SK-N-SH treated with all-trans-retinoic acid at 6 μM for 48 hours (cell line): Measurements from ENCODE around the gene RAB11FIP4.

Experiments
- ARNTL ChIP-seq: fragments of 450-650 bp; formaldehyde crosslinking; IDR thresholded peaks from 2 replicates; pipeline ENCODE4 v1.5.0; 2020; ENCODE audit warnings: low read depth, mild to moderate bottlenecking, moderate library complexity, borderline replicate concordance
- BACH2 ChIP-seq: fragments of 250-450 bp; sonication (Bioruptor Pico); IDR thresholded peaks from 2 replicates; pipeline ENCODE4 v1.9.0; 2021; ENCODE audit warnings: mild to moderate bottlenecking, borderline replicate concordance
- ESRRG ChIP-seq: fragments of 250-450 bp; sonication (Bioruptor Pico); IDR thresholded peaks from 2 replicates; pipeline ENCODE4 v1.6.1; 2021; ENCODE audit warnings: mild to moderate bottlenecking
- PPARA ChIP-seq: fragments of 250-450 bp; sonication (Bioruptor Pico); IDR thresholded peaks from 2 replicates; pipeline ENCODE4 v1.5.0; 2020; ENCODE audit warnings: mild to moderate bottlenecking, borderline replicate concordance
- ZC3H10 ChIP-seq: fragments of 250-450 bp; sonication (Bioruptor Pico); IDR thresholded peaks from 2 replicates; pipeline ENCODE4 v1.5.1; 2021; ENCODE audit warnings: mild to moderate bottlenecking, moderate library complexity
- ZFP30 ChIP-seq: fragments of 450-650 bp; formaldehyde crosslinking; IDR thresholded peaks from 2 replicates; pipeline ENCODE4 v1.5.0; 2022; ENCODE audit warnings: mild to moderate bottlenecking, moderate library complexity
- TF ChIP-seq, protein P1 (sequence below): fragments of 250-450 bp; sonication (Bioruptor Pico); IDR thresholded peaks from 2 replicates; pipeline ENCODE4 v1.8.0; 2020; ENCODE audit warnings: mild to moderate bottlenecking, moderate library complexity, borderline replicate concordance

- TF ChIP-seq ESRRG (no peak), ZFP30 (no peak), BACH2 (CRISPR knock-in tag) (no peak), PPARA (no peak), ARNTL (CRISPR knock-in tag) (no peak), ZC3H10 (no peak)
- TF ChIP-seq, protein P1, sequence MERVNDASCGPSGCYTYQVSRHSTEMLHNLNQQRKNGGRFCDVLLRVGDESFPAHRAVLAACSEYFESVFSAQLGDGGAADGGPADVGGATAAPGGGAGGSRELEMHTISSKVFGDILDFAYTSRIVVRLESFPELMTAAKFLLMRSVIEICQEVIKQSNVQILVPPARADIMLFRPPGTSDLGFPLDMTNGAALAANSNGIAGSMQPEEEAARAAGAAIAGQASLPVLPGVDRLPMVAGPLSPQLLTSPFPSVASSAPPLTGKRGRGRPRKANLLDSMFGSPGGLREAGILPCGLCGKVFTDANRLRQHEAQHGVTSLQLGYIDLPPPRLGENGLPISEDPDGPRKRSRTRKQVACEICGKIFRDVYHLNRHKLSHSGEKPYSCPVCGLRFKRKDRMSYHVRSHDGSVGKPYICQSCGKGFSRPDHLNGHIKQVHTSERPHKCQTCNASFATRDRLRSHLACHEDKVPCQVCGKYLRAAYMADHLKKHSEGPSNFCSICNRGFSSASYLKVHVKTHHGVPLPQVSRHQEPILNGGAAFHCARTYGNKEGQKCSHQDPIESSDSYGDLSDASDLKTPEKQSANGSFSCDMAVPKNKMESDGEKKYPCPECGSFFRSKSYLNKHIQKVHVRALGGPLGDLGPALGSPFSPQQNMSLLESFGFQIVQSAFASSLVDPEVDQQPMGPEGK (CRISPR knock-in tag): no peak
Observed at GRCh38 chr17:31549121-31549524, 157.6 kb downstream of the RAB11FIP4 start.
